ENCODE results near the gene FBLL1. TPM values are rescaled to one million over a fixed set of nuclear protein-coding genes. Genes with fewer than 3 reads are reported as not detected.
"Not testable (repeated sequence)": the region's sequence is repeated elsewhere in the genome, so short reads cannot be mapped to it uniquely, and the experiment has no call there.

The FBLL1 gene
- total and polyA plus RNA-seq, 9 donors = 0.15 to 4.9 (median 1.0) TPM

GRCh38 chr5:168570490-168571328 is 41.6 kb downstream of the FBLL1 start:
- Histone ChIP-seq H3K27me3 (no peaks in the 10 kb centered on the region), H3K27ac (no peak overlapping the region), H3K9me3 (no peaks in the 10 kb centered on the region), H3K36me3 (no peaks in the 10 kb centered on the region), H3K4me3 (no peak overlapping the region), H3K4me1 (ENCODE audit: insufficient read depth) (no peaks in the 10 kb centered on the region)
- no peak for DNase-seq
- TF ChIP-seq CTCF (IDR thresholded peaks at IDR 0.05) = no peak
- no peak for TF ChIP-seq EP300 (IDR thresholded peaks at IDR 0.05)
- no peak for TF ChIP-seq POLR2A (IDR thresholded peaks at IDR 0.05)
- 90 to 91% (median 91%) methylated on average over 11 of the region's 11 CpGs for WGBS, 3 donors
- intact Hi-C loops (cut with DNase I) = no loop called here

GRCh38 chr5:168573663-168574062 is 44.6 kb downstream of the FBLL1 start:
- H3K9me3 ChIP-seq; H3K4me1 ChIP-seq (ENCODE audit: insufficient read depth); DNase-seq; intact Hi-C loops (cut with DNase I); H3K27me3 ChIP-seq; H3K4me3 ChIP-seq; H3K36me3 ChIP-seq; H3K27ac ChIP-seq: not testable (repeated sequence)
- WGBS, 3 donors = 89 to 100% (median 96%) methylated on average over 3 of the region's 3 CpGs

- H3K9me3 ChIP-seq; DNase-seq; intact Hi-C loops (cut with DNase I); H3K36me3 ChIP-seq; H3K4me1 ChIP-seq (ENCODE audit: insufficient read depth); H3K27ac ChIP-seq; H3K27me3 ChIP-seq; H3K4me3 ChIP-seq: not testable (repeated sequence)
- 94 to 100% (median 97%) methylated on average over 1 of the region's 1 CpG for WGBS, 3 donors
Measured at GRCh38 chr5:168574156-168574555, 45.1 kb downstream of the FBLL1 start.

GRCh38 chr5:168575391-168576372 is 46.6 kb downstream of the FBLL1 start:
- no peaks in the 10 kb centered on the region for H3K27me3 ChIP-seq
- peaks cover 4% of the 10 kb centered on the region for H3K4me1 ChIP-seq (ENCODE audit: insufficient read depth)
- intact Hi-C loops (cut with DNase I) = no loop called here
- H3K36me3 ChIP-seq = no peaks in the 10 kb centered on the region
- no peaks in the 10 kb centered on the region for H3K9me3 ChIP-seq
- no peak for TF ChIP-seq POLR2A (IDR thresholded peaks at IDR 0.05)
- TF ChIP-seq CTCF (IDR thresholded peaks at IDR 0.05) = no peak
- no peak for TF ChIP-seq EP300 (IDR thresholded peaks at IDR 0.05)
- H3K27ac ChIP-seq = no peak overlapping the region
- no peak for DNase-seq
- 84 to 88% (median 84%) methylated on average over 7 of the region's 7 CpGs for whole genome bisulfite sequencing, 3 donors
- H3K4me3 ChIP-seq = no peak overlapping the region

GRCh38 chr5:168578006-168578405 is 48.9 kb downstream of the FBLL1 start:
- Histone ChIP-seq H3K9me3 (no peaks in the 10 kb centered on the region), H3K4me1 (ENCODE audit: insufficient read depth) (peaks cover 4% of the 10 kb centered on the region), H3K27me3 (no peaks in the 10 kb centered on the region), H3K36me3 (no peaks in the 10 kb centered on the region), H3K4me3 (peak overlapping the region; percentile 66), H3K27ac (no peak overlapping the region)
- intact Hi-C loops (cut with DNase I) = no loop called here
- no peak for TF ChIP-seq CTCF (IDR thresholded peaks at IDR 0.05)
- TF ChIP-seq EP300 (IDR thresholded peaks at IDR 0.05) = no peak
- no peak for TF ChIP-seq POLR2A (IDR thresholded peaks at IDR 0.05)
- DNase-seq = no peak
- WGBS, 3 donors = 21 to 23% (median 21%) methylated on average over 3 of the region's 3 CpGs

All from ovary (tissue), 9 donors.